ENCODE data around the gene CALCOCO1.

The CALCOCO1 gene

DNA sequence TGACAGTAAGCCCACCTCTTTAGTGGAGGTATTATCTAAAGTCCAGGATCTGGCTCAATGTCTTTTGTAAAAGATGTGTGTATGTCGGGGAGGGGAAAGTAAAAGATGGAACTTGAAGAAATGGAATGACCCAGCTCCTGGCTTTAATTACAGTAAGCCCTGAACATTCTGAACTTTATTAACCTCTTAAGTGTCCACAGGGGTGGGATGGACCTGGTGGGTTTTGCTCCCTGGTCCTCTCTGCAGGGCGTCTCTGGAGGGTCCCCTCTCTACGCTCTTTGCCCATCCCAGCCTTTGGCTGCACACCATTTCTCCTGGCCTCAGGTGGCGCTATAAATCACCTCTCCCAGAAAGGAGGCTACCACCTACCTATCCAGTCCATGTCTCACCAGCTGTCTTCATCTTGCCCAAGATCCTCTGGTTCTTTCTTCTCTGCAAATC, 28.2 kb upstream of the CALCOCO1 start:
- Histone ChIP-seq H2BK120ac (ENCODE audit: low read depth, low read length) (no peak overlapping the region), H3K4me2 (ENCODE audit: low read length, poor library complexity, severe bottlenecking) (no peak overlapping the region), H3K18ac (ENCODE audit: low read depth in 1 of 2, low read length in 2 of 2) (no peak overlapping the region), H4K91ac (ENCODE audit: low read length) (no peak overlapping the region), H3K4me1 (ENCODE audit: control insufficient read depth, insufficient read depth, low read depth, low read length) (peaks cover 20% of the 10 kb centered on the region), H3K9ac (ENCODE audit: low read length) (no peak overlapping the region), H3K27ac (ENCODE audit: low read length, poor library complexity, severe bottlenecking) (no peak overlapping the region), H4K8ac (ENCODE audit: low read length) (no peak overlapping the region), H2BK12ac (ENCODE audit: low read length in 2 of 2) (no peak overlapping the region), H3K27me3 (ENCODE audit: control insufficient read depth in 1 of 2, insufficient read depth in 1 of 2, low read length in 2 of 2) (peaks cover 96 to 98% of the 10 kb centered on the region in 2 experiments), H3K79me1 (replicated peaks; ENCODE audit: low read length, poor library complexity, severe bottlenecking) (no peaks in the 10 kb centered on the region), H2BK5ac (ENCODE audit: low read depth, low read length, poor library complexity, severe bottlenecking) (no peak overlapping the region), H2AK5ac (ENCODE audit: low read length, severe bottlenecking) (no peak overlapping the region), H3K23ac (ENCODE audit: low read length in 2 of 2) (no peak overlapping the region), H3K14ac (ENCODE audit: low read length in 2 of 2) (no peak overlapping the region), H2BK15ac (ENCODE audit: low read depth, poor library complexity, severe bottlenecking) (no peak overlapping the region), H3K4me3 (ENCODE audit: insufficient read depth in 1 of 2, low read depth in 1 of 2, low read length in 2 of 2) (no peak overlapping the region), H2AFZ (ENCODE audit: low read depth, low read length) (no peak overlapping the region), H3K36me3 (ENCODE audit: control insufficient read depth in 1 of 2, insufficient read depth in 2 of 2, low read depth in 1 of 2, low read length in 2 of 2) (no peaks in the 10 kb centered on the region), H3K9me3 (ENCODE audit: control insufficient read depth, low read length) (no peaks in the 10 kb centered on the region), H3K4ac (ENCODE audit: low read depth in 1 of 2, low read length in 2 of 2) (no peak overlapping the region)
- WGBS = 43% methylated on average over 4 of the region's 4 CpGs
- no peak for DNase-seq

DNA sequence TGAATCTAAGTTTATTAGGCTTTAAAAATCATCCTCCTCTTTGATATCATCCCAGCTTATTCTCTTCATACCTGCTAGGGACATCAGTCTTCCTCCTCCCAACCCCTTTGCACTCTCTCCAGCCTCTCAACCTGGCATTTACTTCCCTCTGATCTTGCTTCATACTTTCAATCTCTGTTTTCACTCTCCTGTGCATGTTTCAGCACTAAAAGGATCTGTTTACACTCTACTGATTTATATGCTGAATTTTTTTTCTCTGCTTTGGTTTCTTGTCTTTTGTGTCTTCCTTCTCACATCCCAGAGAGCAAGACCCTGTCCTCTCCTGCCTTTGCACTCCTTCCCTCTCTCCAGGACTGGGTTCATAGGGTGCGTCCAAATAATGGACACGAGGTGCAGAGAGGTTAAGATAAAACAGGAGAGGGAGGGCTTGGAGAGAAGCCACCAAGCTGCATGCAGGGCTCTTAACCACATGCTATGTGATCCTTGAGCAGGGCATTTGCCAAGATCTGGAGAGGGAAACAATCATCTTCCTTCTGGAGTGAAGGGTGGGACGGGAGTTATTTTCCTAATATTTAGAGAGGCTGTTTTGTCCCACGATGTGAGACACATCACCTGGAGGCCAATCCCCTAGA, 27.5 kb upstream of the CALCOCO1 start:
- no peak overlapping the region for H3K14ac ChIP-seq (ENCODE audit: low read length in 2 of 2)
- no peak overlapping the region for H3K27ac ChIP-seq (ENCODE audit: low read length, poor library complexity, severe bottlenecking)
- H3K4ac ChIP-seq (ENCODE audit: low read depth in 1 of 2, low read length in 2 of 2) = no peak overlapping the region
- no peak overlapping the region for H2BK5ac ChIP-seq (ENCODE audit: low read depth, low read length, poor library complexity, severe bottlenecking)
- H3K23ac ChIP-seq (ENCODE audit: low read length in 2 of 2) = no peak overlapping the region
- no peaks in the 10 kb centered on the region for H3K79me1 ChIP-seq (replicated peaks; ENCODE audit: low read length, poor library complexity, severe bottlenecking)
- no peaks in the 10 kb centered on the region for H3K9me3 ChIP-seq (ENCODE audit: control insufficient read depth, low read length)
- H2BK12ac ChIP-seq (ENCODE audit: low read length in 2 of 2) = no peak overlapping the region
- no peak overlapping the region for H2AK5ac ChIP-seq (ENCODE audit: low read length, severe bottlenecking)
- H4K91ac ChIP-seq (ENCODE audit: low read length) = no peak overlapping the region
- H3K36me3 ChIP-seq (ENCODE audit: control insufficient read depth in 1 of 2, insufficient read depth in 2 of 2, low read depth in 1 of 2, low read length in 2 of 2) = no peaks in the 10 kb centered on the region
- H2BK15ac ChIP-seq (ENCODE audit: low read depth, poor library complexity, severe bottlenecking) = no peak overlapping the region
- no peak overlapping the region for H3K18ac ChIP-seq (ENCODE audit: low read depth in 1 of 2, low read length in 2 of 2)
- no peak overlapping the region for H3K4me3 ChIP-seq (ENCODE audit: insufficient read depth in 1 of 2, low read depth in 1 of 2, low read length in 2 of 2)
- DNase-seq = peak; percentile 41
- H2BK120ac ChIP-seq (ENCODE audit: low read depth, low read length) = no peak overlapping the region
- H3K27me3 ChIP-seq (ENCODE audit: control insufficient read depth in 1 of 2, insufficient read depth in 1 of 2, low read length in 2 of 2) = peaks cover 98 to 100% of the 10 kb centered on the region in 2 experiments
- H3K4me1 ChIP-seq (ENCODE audit: control insufficient read depth, insufficient read depth, low read depth, low read length) = peaks cover 20% of the 10 kb centered on the region
- WGBS = 16% methylated on average over 4 of the region's 4 CpGs
- H2AFZ ChIP-seq (ENCODE audit: low read depth, low read length) = no peak overlapping the region
- no peak overlapping the region for H3K9ac ChIP-seq (ENCODE audit: low read length)
- no peak overlapping the region for H4K8ac ChIP-seq (ENCODE audit: low read length)
- H3K4me2 ChIP-seq (ENCODE audit: low read length, poor library complexity, severe bottlenecking) = no peak overlapping the region

DNA sequence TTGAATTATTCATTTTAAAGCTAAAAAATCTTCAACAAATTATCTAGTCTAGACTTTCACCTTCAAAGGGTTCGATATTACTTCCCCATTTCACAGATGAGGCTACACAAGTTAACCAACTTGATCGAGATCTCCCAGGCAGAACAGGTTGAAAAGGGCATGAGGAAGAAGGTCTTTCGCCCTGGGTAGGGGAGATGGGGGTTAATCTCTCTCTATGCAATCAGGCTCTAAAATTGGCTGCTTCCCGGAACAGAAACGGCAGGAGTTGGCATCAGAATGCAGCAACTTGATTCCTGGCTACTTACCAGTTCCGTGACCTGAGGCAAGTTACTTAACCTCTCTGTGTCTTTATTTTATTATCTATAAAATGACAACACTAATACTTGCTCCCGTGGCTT, 26.9 kb upstream of the CALCOCO1 start:
- Histone ChIP-seq H3K36me3 (ENCODE audit: control insufficient read depth in 1 of 2, insufficient read depth in 2 of 2, low read depth in 1 of 2, low read length in 2 of 2) (no peaks in the 10 kb centered on the region), H3K14ac (ENCODE audit: low read length in 2 of 2) (no peak overlapping the region), H3K4me2 (ENCODE audit: low read length, poor library complexity, severe bottlenecking) (no peak overlapping the region), H2BK15ac (ENCODE audit: low read depth, poor library complexity, severe bottlenecking) (no peak overlapping the region), H2BK12ac (ENCODE audit: low read length in 2 of 2) (no peak overlapping the region), H2BK5ac (ENCODE audit: low read depth, low read length, poor library complexity, severe bottlenecking) (no peak overlapping the region), H3K79me1 (replicated peaks; ENCODE audit: low read length, poor library complexity, severe bottlenecking) (no peaks in the 10 kb centered on the region), H3K4me1 (ENCODE audit: control insufficient read depth, insufficient read depth, low read depth, low read length) (peaks cover 20% of the 10 kb centered on the region), H3K27me3 (ENCODE audit: control insufficient read depth in 1 of 2, insufficient read depth in 1 of 2, low read length in 2 of 2) (peaks cover 98 to 100% of the 10 kb centered on the region in 2 experiments), H3K23ac (ENCODE audit: low read length in 2 of 2) (no peak overlapping the region), H3K4ac (ENCODE audit: low read depth in 1 of 2, low read length in 2 of 2) (no peak overlapping the region), H3K4me3 (ENCODE audit: insufficient read depth in 1 of 2, low read depth in 1 of 2, low read length in 2 of 2) (no peak overlapping the region), H2AFZ (ENCODE audit: low read depth, low read length) (no peak overlapping the region), H4K8ac (ENCODE audit: low read length) (no peak overlapping the region), H3K9ac (ENCODE audit: low read length) (no peak overlapping the region), H2AK5ac (ENCODE audit: low read length, severe bottlenecking) (no peak overlapping the region), H3K27ac (ENCODE audit: low read length, poor library complexity, severe bottlenecking) (no peak overlapping the region), H2BK120ac (ENCODE audit: low read depth, low read length) (no peak overlapping the region), H4K91ac (ENCODE audit: low read length) (no peak overlapping the region), H3K9me3 (ENCODE audit: control insufficient read depth, low read length) (no peaks in the 10 kb centered on the region), H3K18ac (ENCODE audit: low read depth in 1 of 2, low read length in 2 of 2) (no peak overlapping the region)
- DNase-seq = no peak
- 43% methylated on average over 4 of the region's 7 CpGs for WGBS

DNA sequence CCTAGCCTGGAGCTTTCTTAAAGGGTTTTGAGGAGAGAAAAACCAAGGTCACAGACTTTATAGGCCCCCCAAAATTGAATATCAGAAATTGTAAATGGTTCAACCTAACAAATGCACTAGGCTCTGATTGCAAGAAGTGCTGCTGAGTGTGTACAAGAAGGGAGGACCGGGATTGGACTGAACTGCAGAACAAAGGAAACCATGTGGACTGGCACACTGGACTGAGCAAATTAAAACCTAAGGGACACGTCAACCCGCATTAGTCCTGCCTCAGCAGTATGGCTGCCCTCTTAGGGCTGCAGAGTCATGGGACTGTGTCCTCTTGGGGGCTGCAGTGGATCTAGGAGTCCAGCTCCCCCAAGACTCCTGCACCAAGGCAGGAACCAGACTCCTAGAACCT, 25.4 kb upstream of the CALCOCO1 start:
- H2BK15ac ChIP-seq (ENCODE audit: low read depth, poor library complexity, severe bottlenecking) = no peak overlapping the region
- no peaks in the 10 kb centered on the region for H3K79me1 ChIP-seq (replicated peaks; ENCODE audit: low read length, poor library complexity, severe bottlenecking)
- H4K8ac ChIP-seq (ENCODE audit: low read length) = no peak overlapping the region
- no peaks in the 10 kb centered on the region for H3K36me3 ChIP-seq (ENCODE audit: control insufficient read depth in 1 of 2, insufficient read depth in 2 of 2, low read depth in 1 of 2, low read length in 2 of 2)
- no peak overlapping the region for H2AFZ ChIP-seq (ENCODE audit: low read depth, low read length)
- H3K23ac ChIP-seq (ENCODE audit: low read length in 2 of 2) = no peak overlapping the region
- no peak overlapping the region for H2BK12ac ChIP-seq (ENCODE audit: low read length in 2 of 2)
- peaks cover 20% of the 10 kb centered on the region for H3K4me1 ChIP-seq (ENCODE audit: control insufficient read depth, insufficient read depth, low read depth, low read length)
- 77% methylated on average over 3 of the region's 3 CpGs for WGBS
- no peak overlapping the region for H2BK120ac ChIP-seq (ENCODE audit: low read depth, low read length)
- no peak overlapping the region for H3K9ac ChIP-seq (ENCODE audit: low read length)
- no peak overlapping the region for H3K18ac ChIP-seq (ENCODE audit: low read depth in 1 of 2, low read length in 2 of 2)
- H3K27me3 ChIP-seq (ENCODE audit: control insufficient read depth in 1 of 2, insufficient read depth in 1 of 2, low read length in 2 of 2) = peaks cover 98 to 100% of the 10 kb centered on the region in 2 experiments
- H2AK5ac ChIP-seq (ENCODE audit: low read length, severe bottlenecking) = no peak overlapping the region
- H3K14ac ChIP-seq (ENCODE audit: low read length in 2 of 2) = no peak overlapping the region
- H3K4ac ChIP-seq (ENCODE audit: low read depth in 1 of 2, low read length in 2 of 2) = no peak overlapping the region
- no peak overlapping the region for H3K4me3 ChIP-seq (ENCODE audit: insufficient read depth in 1 of 2, low read depth in 1 of 2, low read length in 2 of 2)
- no peaks in the 10 kb centered on the region for H3K9me3 ChIP-seq (ENCODE audit: control insufficient read depth, low read length)
- no peak overlapping the region for H2BK5ac ChIP-seq (ENCODE audit: low read depth, low read length, poor library complexity, severe bottlenecking)
- DNase-seq = no peak
- H4K91ac ChIP-seq (ENCODE audit: low read length) = no peak overlapping the region
- no peak overlapping the region for H3K4me2 ChIP-seq (ENCODE audit: low read length, poor library complexity, severe bottlenecking)
- H3K27ac ChIP-seq (ENCODE audit: low read length, poor library complexity, severe bottlenecking) = no peak overlapping the region

All from mesenchymal stem cell (in vitro differentiated cells and primary cell).